Subcutaneous adipose tissue (tissue), 4 donors: Measurements from ENCODE around the gene MGAT4B. TPM values are rescaled to one million over a fixed set of nuclear protein-coding genes. Genes with fewer than 3 reads are reported as not detected.

Source experiments
- small RNA-seq: library from RNA; depleted of rRNA; stranded (forward); fragments of <200 nt; gene quantifications from one replicate; pipeline ENCODE3, GENCODE V24; 2016
- total RNA-seq, 4 donors: library from RNA; depleted of rRNA; stranded (reverse); fragments of >200 nt; gene quantifications; one replicate each; pipeline ENCODE4 v1.1.0, GENCODE V29; 2016
- TF ChIP-seq, protein P1 (sequence below): fragments of 450-650 bp; IDR thresholded peaks from one replicate; pipeline ENCODE4 v1.5.1; 2016; ENCODE audit warnings: low read depth, mild to moderate bottlenecking, control low read depth, antibody characterized with exemption, moderate library complexity

MGAT4B gene
- total RNA-seq, 4 donors from 2014 or later, result 47.9 to 101 (median 84.2) TPM

DNA sequence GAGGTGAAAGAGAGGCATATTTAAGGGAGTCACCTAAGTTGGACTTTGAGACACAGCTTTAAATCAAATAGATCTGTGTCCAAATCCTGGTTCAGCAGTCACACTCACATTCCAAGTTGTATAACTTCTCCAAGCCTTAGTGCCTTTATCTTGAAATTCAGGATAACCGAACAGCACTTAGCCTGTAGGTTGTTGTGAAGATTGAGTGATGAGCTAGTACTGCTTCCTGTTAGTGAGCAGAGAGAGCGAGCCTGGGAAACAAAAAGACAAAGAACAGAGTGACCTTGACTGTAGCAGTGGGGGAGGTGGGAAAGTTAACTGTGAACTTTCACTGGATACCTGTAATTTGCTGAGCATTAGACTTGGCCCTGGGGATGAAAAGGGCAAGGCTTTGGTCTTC, 51.6 kb downstream of the MGAT4B start:
- TF ChIP-seq, protein P1, sequence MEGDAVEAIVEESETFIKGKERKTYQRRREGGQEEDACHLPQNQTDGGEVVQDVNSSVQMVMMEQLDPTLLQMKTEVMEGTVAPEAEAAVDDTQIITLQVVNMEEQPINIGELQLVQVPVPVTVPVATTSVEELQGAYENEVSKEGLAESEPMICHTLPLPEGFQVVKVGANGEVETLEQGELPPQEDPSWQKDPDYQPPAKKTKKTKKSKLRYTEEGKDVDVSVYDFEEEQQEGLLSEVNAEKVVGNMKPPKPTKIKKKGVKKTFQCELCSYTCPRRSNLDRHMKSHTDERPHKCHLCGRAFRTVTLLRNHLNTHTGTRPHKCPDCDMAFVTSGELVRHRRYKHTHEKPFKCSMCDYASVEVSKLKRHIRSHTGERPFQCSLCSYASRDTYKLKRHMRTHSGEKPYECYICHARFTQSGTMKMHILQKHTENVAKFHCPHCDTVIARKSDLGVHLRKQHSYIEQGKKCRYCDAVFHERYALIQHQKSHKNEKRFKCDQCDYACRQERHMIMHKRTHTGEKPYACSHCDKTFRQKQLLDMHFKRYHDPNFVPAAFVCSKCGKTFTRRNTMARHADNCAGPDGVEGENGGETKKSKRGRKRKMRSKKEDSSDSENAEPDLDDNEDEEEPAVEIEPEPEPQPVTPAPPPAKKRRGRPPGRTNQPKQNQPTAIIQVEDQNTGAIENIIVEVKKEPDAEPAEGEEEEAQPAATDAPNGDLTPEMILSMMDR, result no peak

DNA sequence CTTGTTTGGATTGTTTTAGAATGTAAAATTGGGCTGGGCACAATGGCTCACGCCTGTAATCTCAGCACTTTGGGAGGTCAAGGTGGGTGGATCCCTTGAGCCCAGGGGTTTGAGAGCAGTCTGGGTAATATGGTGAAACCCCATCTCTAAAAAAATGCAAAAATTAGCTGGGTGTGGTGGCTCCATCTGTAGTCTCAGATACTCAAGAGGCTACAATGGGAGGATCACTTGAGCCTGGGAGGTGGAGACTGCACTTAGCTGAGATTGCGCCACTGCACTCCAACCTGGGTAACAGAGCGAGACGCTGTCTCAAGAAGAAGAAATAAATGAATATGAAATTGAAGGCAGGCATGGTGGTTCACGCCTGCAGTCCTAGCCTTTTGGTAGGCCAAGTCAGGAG, 52.7 kb downstream of the MGAT4B start:
- TF ChIP-seq, protein P1, result no peak

DNA sequence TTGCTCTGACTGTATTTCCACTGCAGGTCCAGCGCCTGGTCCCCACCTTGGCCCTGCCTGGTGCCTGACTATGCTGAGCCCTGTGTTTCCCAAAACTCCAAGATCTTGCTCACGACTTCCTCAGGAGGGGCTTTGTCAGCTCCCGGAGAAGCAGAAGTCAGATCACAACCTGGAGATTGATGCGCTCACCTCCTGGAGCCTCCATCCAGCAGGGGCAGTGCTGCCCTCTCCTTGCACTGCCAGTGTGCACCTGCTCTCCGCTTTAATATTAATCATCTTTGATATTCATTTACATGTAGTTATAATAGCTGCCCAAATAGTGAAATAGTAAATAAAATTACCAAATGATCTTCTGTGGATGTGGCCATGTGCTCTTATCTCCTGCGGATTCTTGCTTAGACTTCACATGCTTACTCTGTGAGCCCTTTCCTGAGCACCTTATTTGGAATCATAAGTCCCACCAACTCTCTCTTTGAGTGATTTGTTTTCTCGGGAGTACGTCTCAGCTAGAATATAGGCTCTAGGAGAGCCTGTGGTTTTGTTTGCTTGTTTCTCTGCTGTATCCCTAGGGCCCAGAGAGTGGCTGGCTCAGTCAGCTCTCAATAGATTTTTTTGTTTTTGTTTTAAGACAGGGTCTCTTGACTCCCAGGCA, 56.7 kb downstream of the MGAT4B start:
- TF ChIP-seq, protein P1, result no peak

DNA sequence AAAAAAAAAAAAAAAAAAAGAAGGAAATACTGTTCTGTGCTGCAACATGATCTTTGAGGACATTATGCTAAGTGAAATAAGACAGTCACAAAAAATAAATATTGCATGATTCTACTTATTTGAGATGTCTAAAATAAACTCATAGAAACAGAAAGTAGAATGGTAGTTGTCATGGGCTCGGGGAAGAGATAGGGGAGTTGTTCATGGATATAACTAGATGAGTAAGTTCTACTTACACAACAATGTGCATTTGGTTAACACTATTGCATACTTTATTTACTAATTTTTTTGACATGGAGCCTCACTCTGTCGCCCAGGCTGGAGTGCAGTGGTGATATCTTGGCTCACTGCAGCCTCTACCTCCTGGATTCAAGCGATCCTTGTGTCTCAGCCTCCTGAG, 58.9 kb downstream of the MGAT4B start:
- TF ChIP-seq, protein P1, result no peak

Small RNAs within 50 kb of the gene (small RNA-seq; reads per million reads assigned to genes)
- gene MIR1229, result 0.36 reads per million
- 0.49 reads per million for gene RF00019

Other genes with a start within 250 kb of the MGAT4B start
- gene HNRNPH1, start 183.2 kb downstream of the MGAT4B start, total RNA-seq, result 100 to 1,000 TPM; 447 to 493 (median 473) TPM
- gene CBY3, start 125.8 kb downstream of the MGAT4B start, total RNA-seq, result not detected
- 100 to 1,000 TPM; 304 to 430 (median 379) TPM for gene CANX, start 107.9 kb downstream of the MGAT4B start, total RNA-seq
- 10 to 100 TPM; 16.0 to 22.4 (median 18.6) TPM for gene MAML1, start 74.0 kb downstream of the MGAT4B start, total RNA-seq
- 1 to 10 TPM in 3 of 4 donors, not detected in 1; 2.7 to 8.8 (median 7.0) TPM for gene LTC4S, start 12.9 kb downstream of the MGAT4B start, total RNA-seq
- 100 to 1,000 TPM; 416 to 877 (median 516) TPM for gene SQSTM1, start 14.0 kb upstream of the MGAT4B start, total RNA-seq
- gene MRNIP, start 52.0 kb upstream of the MGAT4B start, total RNA-seq, result 10 to 100 TPM; 14.5 to 46.0 (median 31.0) TPM
- 100 to 1,000 TPM in 3 of 4 donors, 10 to 100 TPM in 1; 87.6 to 142 (median 122) TPM for gene TBC1D9B, start 101.0 kb upstream of the MGAT4B start, total RNA-seq